GM23338 (cell line): ENCODE data around the gene PDC. TPM values are rescaled to one million over a fixed set of nuclear protein-coding genes. Genes with fewer than 3 reads are reported as not detected.

Experiments used
- ATAC-seq: fragments of 200-7000 bp; cut with Tn5 transposase; 3 replicates; pipeline ENCODE4 v1.9.1; 2020
- DNase-seq: peaks from one replicate; pipeline ENCODE4 v3.0.0-alpha.2; 2015; ENCODE audit warnings: low spot score
- H2AFZ ChIP-seq: fragments of 200-600 bp; sonication (generic); 2 replicates; pipeline ENCODE4 v1.8.0; 2016; ENCODE audit warnings: antibody characterized with exemption, mild to moderate bottlenecking, moderate library complexity
- H3F3A ChIP-seq: fragments of 200-600 bp; sonication (generic); replicated peaks from 2 replicates; pipeline ENCODE4 v1.8.0; 2017; ENCODE audit warnings: antibody characterized with exemption, mixed run types, low read depth
- H3K27ac ChIP-seq: fragments of 200-600 bp; sonication (generic); 2 replicates; pipeline ENCODE4 v1.6.1; 2016; ENCODE audit warnings: low read depth
- H3K27me3 ChIP-seq: fragments of 200-600 bp; sonication (generic); 2 replicates; pipeline ENCODE4 v1.8.0; 2016; ENCODE audit warnings: mild to moderate bottlenecking, mixed run types, moderate library complexity; ENCODE audit not compliant: insufficient read depth
- H3K36me3 ChIP-seq: fragments of 200-600 bp; sonication (generic); 2 replicates; pipeline ENCODE4 v1.8.0; 2016; ENCODE audit warnings: mild to moderate bottlenecking; ENCODE audit not compliant: insufficient read depth
- H3K4me1 ChIP-seq: fragments of 200-600 bp; sonication (generic); 2 replicates; pipeline ENCODE4 v1.8.0; 2016; ENCODE audit warnings: mild to moderate bottlenecking, moderate library complexity; ENCODE audit not compliant: insufficient read depth
- H3K4me2 ChIP-seq: fragments of 200-600 bp; sonication (generic); 2 replicates; pipeline ENCODE4 v1.7.1; 2017; ENCODE audit warnings: mixed run types
- H3K4me3 ChIP-seq: fragments of 200-600 bp; sonication (generic); 2 replicates; pipeline ENCODE4 v1.6.1; 2016; ENCODE audit warnings: mixed run types
- H3K79me2 ChIP-seq: fragments of 200-600 bp; sonication (generic); replicated peaks from 2 replicates; pipeline ENCODE4 v1.8.0; 2017; ENCODE audit warnings: mild to moderate bottlenecking; ENCODE audit not compliant: insufficient read depth
- H3K9me2 ChIP-seq: fragments of 200-600 bp; sonication (generic); 2 replicates; pipeline ENCODE4 v1.8.0; 2017; ENCODE audit not compliant: insufficient read depth
- H4K20me1 ChIP-seq: fragments of 200-600 bp; sonication (generic); replicated peaks from 2 replicates; pipeline ENCODE4 v1.8.0; 2017; ENCODE audit warnings: mild to moderate bottlenecking; ENCODE audit not compliant: insufficient read depth
- H3K27ac Mint-ChIP-seq: 2 replicates; pipeline ENCODE4 v1.8.0; 2020; ENCODE audit warnings: inconsistent platforms, mild to moderate bottlenecking, moderate library complexity, mixed read lengths
- H3K27me3 Mint-ChIP-seq: 3 replicates; pipeline ENCODE4 v1.8.0; 2022; ENCODE audit warnings: low read depth, mild to moderate bottlenecking, moderate library complexity, mixed read lengths, inconsistent platforms; ENCODE audit not compliant: insufficient read depth, poor library complexity
- H3K36me3 Mint-ChIP-seq: 3 replicates; pipeline ENCODE4 v1.8.0; 2021; ENCODE audit warnings: low read depth, mild to moderate bottlenecking, inconsistent platforms, moderate library complexity, mixed read lengths
- H3K4me1 Mint-ChIP-seq: 3 replicates; pipeline ENCODE4 v1.8.0; 2020; ENCODE audit warnings: mild to moderate bottlenecking, inconsistent platforms, mixed read lengths
- H3K4me3 Mint-ChIP-seq: 3 replicates; pipeline ENCODE4 v1.8.0; 2021; ENCODE audit warnings: moderate library complexity, mild to moderate bottlenecking, inconsistent platforms, mixed read lengths
- H3K9me3 Mint-ChIP-seq: 3 replicates; pipeline ENCODE4 v1.8.0; 2020; ENCODE audit warnings: moderate library complexity, mild to moderate bottlenecking, inconsistent platforms, mixed read lengths
- CREB1 ChIP-seq: fragments of 250-450 bp; sonication (Bioruptor Pico); IDR thresholded peaks from 2 replicates; pipeline ENCODE4 v1.5.0; 2020; ENCODE audit warnings: low read depth, mild to moderate bottlenecking, moderate library complexity
- CTCF ChIP-seq, 2 experiments: fragments of 200-600 bp in 1 of 2; sonication (generic) in 1 of 2; conservative IDR thresholded peaks; 2 replicates each; pipeline versions ENCODE4 v1.5.1 to v1.6.1; 2016 to 2017; ENCODE audit warnings: antibody characterized with exemption in 2 of 2, low read depth in 2 of 2, mild to moderate bottlenecking in 2 of 2, moderate library complexity in 1 of 2
- ETS1 ChIP-seq: IDR thresholded peaks from 2 replicates; pipeline ENCODE4 v1.6.1; 2016; ENCODE audit warnings: antibody characterized with exemption
- EZH2 ChIP-seq: fragments of 200-600 bp; sonication (generic); IDR thresholded peaks from one replicate; pipeline ENCODE4 v1.8.0; 2017; ENCODE audit warnings: antibody characterized with exemption, mild to moderate bottlenecking, low read depth; ENCODE audit not compliant: unreplicated experiment
- EZH2phosphoT487 ChIP-seq: fragments of 200-600 bp; sonication (generic); IDR thresholded peaks from one replicate; pipeline ENCODE4 v1.8.1; 2018; ENCODE audit warnings: antibody characterized with exemption; ENCODE audit not compliant: unreplicated experiment
- JUNB ChIP-seq: IDR thresholded peaks from one replicate; pipeline ENCODE4 v1.6.1; 2016; ENCODE audit warnings: antibody characterized with exemption; ENCODE audit not compliant: unreplicated experiment
- NANOG ChIP-seq: IDR thresholded peaks from 2 replicates; pipeline ENCODE4 v1.6.1; 2016; ENCODE audit warnings: antibody characterized with exemption, borderline replicate concordance
- POLR2AphosphoS5 ChIP-seq: IDR thresholded peaks from 2 replicates; pipeline ENCODE4 v1.6.1; 2016; ENCODE audit warnings: antibody characterized with exemption, low read depth
- REST ChIP-seq: IDR thresholded peaks from one replicate; pipeline ENCODE4 v1.6.1; 2018; ENCODE audit warnings: antibody characterized with exemption; ENCODE audit not compliant: unreplicated experiment
- STAT1 ChIP-seq: IDR thresholded peaks from one replicate; pipeline ENCODE4 v1.6.1; 2016; ENCODE audit warnings: antibody characterized with exemption; ENCODE audit not compliant: unreplicated experiment
- ZNF114 ChIP-seq: fragments of 250-450 bp; sonication (Bioruptor Pico); IDR thresholded peaks from 2 replicates; pipeline ENCODE4 v1.5.0; 2020; ENCODE audit warnings: mild to moderate bottlenecking, moderate library complexity
- ZNF331 ChIP-seq: fragments of 250-450 bp; sonication (Bioruptor Pico); IDR thresholded peaks from 2 replicates; pipeline ENCODE4 v1.5.0; 2020; ENCODE audit warnings: low read depth, mild to moderate bottlenecking, moderate library complexity
- ZNF462 ChIP-seq: fragments of 250-450 bp; sonication (Bioruptor Pico); IDR thresholded peaks from 2 replicates; pipeline ENCODE4 v1.5.0; 2020; ENCODE audit warnings: mild to moderate bottlenecking, moderate library complexity
- polyA plus RNA-seq: library from polyadenylated mRNA; unstranded; fragments of >200 nt; fragmentation: Nextera tagmentation; extraction: Ambion mirVana; gene quantifications from 2 replicates; pipeline ENCODE4 v1.2.1, GENCODE V29; 2016
- total RNA-seq: library from RNA; depleted of rRNA; stranded (reverse); fragments of >200 nt; shearing (Covaris generic); gene quantifications from 2 replicates; pipeline ENCODE4 v1.2.3, GENCODE V29; 2014

Gene PDC
- total and polyA plus RNA-seq, 2 experiments from 2014 or later = not detected

GRCh38 chr1:186426118-186426517 lies 34.8 kb downstream of the PDC start:
- Mint-ChIP-seq H3K9me3 (no peaks in the 10 kb centered on the region), H3K27ac (no peak overlapping the region; the same call in 1 of the 2 replicates), H3K4me3 (no peak overlapping the region), H3K4me1 (no peaks in the 10 kb centered on the region), H3K27me3 (peaks cover 4% of the 10 kb centered on the region), H3K36me3 (no peaks in the 10 kb centered on the region)
- Histone ChIP-seq H3F3A (no peaks in the 10 kb centered on the region), H3K9me2 (peaks cover 4% of the 10 kb centered on the region; the same call in 1 of the 2 replicates), H3K36me3 (no peaks in the 10 kb centered on the region), H4K20me1 (no peaks in the 10 kb centered on the region), H3K27me3 (no peaks in the 10 kb centered on the region), H3K4me2 (no peak overlapping the region), H3K79me2 (no peaks in the 10 kb centered on the region), H3K27ac (no peak overlapping the region), H2AFZ (no peak overlapping the region), H3K4me3 (no peak overlapping the region), H3K4me1 (no peaks in the 10 kb centered on the region)
- ATAC-seq (no peak), DNase-seq (no peak)
- TF ChIP-seq JUNB (no peak), POLR2AphosphoS5 (no peak), NANOG (no peak), CTCF (conservative IDR thresholded peaks at IDR 0.05; ENCODE audit: low read depth in 2 of 2) (no peak), REST (no peak), EZH2phosphoT487 (no peak), STAT1 (no peak), ETS1 (no peak), ZNF114 (CRISPR knock-in tag) (no peak), ZNF462 (CRISPR knock-in tag) (no peak), CREB1 (CRISPR knock-in tag) (no peak), EZH2 (no peak), ZNF331 (CRISPR knock-in tag) (no peak)
